H9 (cell line): ENCODE measurements around the gene NUDT2. TPM values are rescaled to one million over a fixed set of nuclear protein-coding genes. Genes with fewer than 3 reads are reported as not detected.

Source experiments
- DNase-seq: peaks from one replicate; pipeline ENCODE4 v3.0.0-alpha.2; 2017
- H2AFZ ChIP-seq: one replicate; pipeline ENCODE4 v1.6.1; 2013; ENCODE audit warnings: mild to moderate bottlenecking, low read length, control low read depth, moderate library complexity
- H2AK5ac ChIP-seq: 2 replicates; pipeline ENCODE4 v1.6.1; 2013; ENCODE audit warnings: low read length, control low read depth, mixed read lengths; ENCODE audit not compliant: insufficient read length
- H2BK120ac ChIP-seq: one replicate; pipeline ENCODE4 v1.6.1; 2013; ENCODE audit warnings: low read depth, mild to moderate bottlenecking, low read length, control low read depth, inconsistent platforms; ENCODE audit not compliant: poor library complexity, severe bottlenecking
- H2BK12ac ChIP-seq: 2 replicates; pipeline ENCODE4 v1.6.1; 2013; ENCODE audit warnings: low read length, control low read depth, mixed read lengths, low read depth; ENCODE audit not compliant: insufficient read length
- H2BK15ac ChIP-seq: 2 replicates; pipeline ENCODE4 v1.6.1; 2013; ENCODE audit warnings: low read depth, low read length, control low read depth
- H2BK20ac ChIP-seq: one replicate; pipeline ENCODE4 v1.6.1; 2013; ENCODE audit warnings: low read depth, mild to moderate bottlenecking, low read length, control low read depth, inconsistent platforms; ENCODE audit not compliant: poor library complexity, severe bottlenecking
- H2BK5ac ChIP-seq: 2 replicates; pipeline ENCODE4 v1.6.1; 2013; ENCODE audit warnings: low read length, control low read depth, mixed read lengths; ENCODE audit not compliant: insufficient read length
- H3K14ac ChIP-seq: 2 replicates; pipeline ENCODE4 v1.6.1; 2013; ENCODE audit warnings: low read length, control low read depth; ENCODE audit not compliant: insufficient read depth
- H3K18ac ChIP-seq: 2 replicates; pipeline ENCODE4 v1.6.1; 2013; ENCODE audit warnings: low read depth, mild to moderate bottlenecking, mixed read lengths, low read length, control low read depth; ENCODE audit not compliant: insufficient read length
- H3K23ac ChIP-seq: 2 replicates; pipeline ENCODE4 v1.6.1; 2013; ENCODE audit warnings: low read length, control low read depth, mixed read lengths, low read depth; ENCODE audit not compliant: insufficient read length
- H3K23me2 ChIP-seq: 2 replicates; pipeline ENCODE4 v1.6.1; 2013; ENCODE audit warnings: low read depth, mild to moderate bottlenecking, mixed read lengths, low read length, control low read depth; ENCODE audit not compliant: insufficient read length, poor library complexity, severe bottlenecking
- H3K27ac ChIP-seq: 2 replicates; pipeline ENCODE4 v1.5.1; 2013; ENCODE audit warnings: low read length, control low read depth, mixed read lengths, low read depth; ENCODE audit not compliant: insufficient read length
- H3K27me3 ChIP-seq: 2 replicates; pipeline ENCODE4 v1.6.1; 2013; ENCODE audit warnings: low read length, control low read depth, inconsistent platforms; ENCODE audit not compliant: insufficient read depth
- H3K4ac ChIP-seq: 2 replicates; pipeline ENCODE4 v1.6.1; 2013; ENCODE audit warnings: low read depth, mild to moderate bottlenecking, control low read depth, inconsistent platforms, low read length, moderate library complexity
- H3K4me1 ChIP-seq: 2 replicates; pipeline ENCODE4 v1.6.1; 2013; ENCODE audit warnings: low read length, control low read depth, inconsistent platforms; ENCODE audit not compliant: insufficient read depth
- H3K4me2 ChIP-seq: 2 replicates; pipeline ENCODE4 v1.6.1; 2013; ENCODE audit warnings: low read length, control low read depth, mixed read lengths; ENCODE audit not compliant: insufficient read length, insufficient read depth
- H3K56ac ChIP-seq: 2 replicates; pipeline ENCODE4 v1.6.1; 2013; ENCODE audit warnings: low read depth, mild to moderate bottlenecking, mixed read lengths, low read length, control low read depth; ENCODE audit not compliant: insufficient read length
- H3K79me1 ChIP-seq: 2 replicates; pipeline ENCODE4 v1.6.1; 2013; ENCODE audit warnings: low read depth, mild to moderate bottlenecking, moderate library complexity, low read length, control low read depth, inconsistent platforms; ENCODE audit not compliant: insufficient read depth, poor library complexity, severe bottlenecking
- H3K79me2 ChIP-seq: 2 replicates; pipeline ENCODE4 v1.6.1; 2013; ENCODE audit warnings: low read length, control low read depth, inconsistent platforms; ENCODE audit not compliant: insufficient read depth
- H3K9ac ChIP-seq: 2 replicates; pipeline ENCODE4 v1.6.1; 2013; ENCODE audit warnings: low read length, control low read depth, mixed read lengths; ENCODE audit not compliant: insufficient read length; ENCODE audit errors: extremely low read depth
- H3K9me3 ChIP-seq: one replicate; pipeline ENCODE4 v1.6.1; 2013; ENCODE audit warnings: low read depth, low read length, inconsistent platforms; ENCODE audit not compliant: control insufficient read depth
- H3T11ph ChIP-seq: one replicate; pipeline ENCODE4 v1.6.1; 2013; ENCODE audit warnings: mild to moderate bottlenecking, low read length, control low read depth, inconsistent platforms
- H4K20me1 ChIP-seq: one replicate; pipeline ENCODE4 v1.6.1; 2013; ENCODE audit not compliant: control insufficient read depth, insufficient read length, insufficient read depth
- H4K5ac ChIP-seq: 2 replicates; pipeline ENCODE4 v1.6.1; 2013; ENCODE audit warnings: low read depth, mild to moderate bottlenecking, mixed read lengths, low read length, control low read depth; ENCODE audit not compliant: insufficient read length
- H4K8ac ChIP-seq: replicated peaks from 2 replicates; pipeline ENCODE4 v1.6.1; 2013; ENCODE audit warnings: low read length, control low read depth, mixed read lengths, low read depth; ENCODE audit not compliant: insufficient read length
- H4K91ac ChIP-seq: 2 replicates; pipeline ENCODE4 v1.6.1; 2013; ENCODE audit warnings: low read depth, mild to moderate bottlenecking, moderate library complexity, mixed read lengths, low read length, control low read depth; ENCODE audit not compliant: insufficient read length
- H3K27ac Mint-ChIP-seq, 3 experiments: 2 replicates in 2 of 3; 3 replicates in 1 of 3; pipeline ENCODE4 v1.8.0; 2020 to 2021; ENCODE audit warnings: mixed read lengths in 3 of 3, mild to moderate bottlenecking in 1 of 3, moderate library complexity in 1 of 3
- H3K27me3 Mint-ChIP-seq: 2 replicates; pipeline ENCODE4 v1.8.0; 2021; ENCODE audit warnings: low read depth, mild to moderate bottlenecking, moderate library complexity, mixed read lengths
- H3K36me3 Mint-ChIP-seq, 3 experiments: 2 replicates in 2 of 3; 3 replicates in 1 of 3; pipeline ENCODE4 v1.8.0; 2020 to 2021; ENCODE audit warnings: low read depth in 3 of 3, mixed read lengths in 3 of 3; ENCODE audit not compliant: insufficient read depth in 1 of 3
- H3K4me1 Mint-ChIP-seq, 2 experiments: 2 replicates each; pipeline ENCODE4 v1.8.0; 2020; ENCODE audit warnings: mixed read lengths in 2 of 2
- H3K4me3 Mint-ChIP-seq, 2 experiments: 2 replicates in 1 of 2; 3 replicates in 1 of 2; pipeline ENCODE4 v1.8.0; 2020 to 2021; ENCODE audit warnings: mild to moderate bottlenecking in 2 of 2, mixed read lengths in 2 of 2, moderate library complexity in 1 of 2
- H3K9me3 Mint-ChIP-seq, 2 experiments: 2 replicates in 1 of 2; 3 replicates in 1 of 2; pipeline ENCODE4 v1.8.0; 2020; ENCODE audit warnings: mild to moderate bottlenecking in 2 of 2, mixed read lengths in 2 of 2, moderate library complexity in 1 of 2
- WGBS: extraction: QIAGEN DNeasy Blood & Tissue Kit; methylation state at CpG from one replicate; pipeline ENCODE4 v1.1.7; 2013; ENCODE audit warnings: missing lambda C conversion rate, low lambda C conversion rate, mixed read lengths; ENCODE audit not compliant: insufficient read length; ENCODE audit errors: extremely low coverage; 5-methylcytosine and 5-hydroxymethylcytosine counted together
- total RNA-seq: library from RNA; stranded (reverse); gene quantifications from 2 replicates; pipeline ENCODE4 v1.2.1, GENCODE V29; 2021
- TF ChIP-seq, protein P1 (sequence below): fragments of 200-600 bp; sonication (generic); conservative IDR thresholded peaks from 3 replicates; pipeline ENCODE4 v1.8.0; 2021; ENCODE audit warnings: antibody characterized with exemption, mild to moderate bottlenecking

NUDT2 gene
- total RNA-seq, 1 experiment from 2014 or later: 14.1 TPM

DNA sequence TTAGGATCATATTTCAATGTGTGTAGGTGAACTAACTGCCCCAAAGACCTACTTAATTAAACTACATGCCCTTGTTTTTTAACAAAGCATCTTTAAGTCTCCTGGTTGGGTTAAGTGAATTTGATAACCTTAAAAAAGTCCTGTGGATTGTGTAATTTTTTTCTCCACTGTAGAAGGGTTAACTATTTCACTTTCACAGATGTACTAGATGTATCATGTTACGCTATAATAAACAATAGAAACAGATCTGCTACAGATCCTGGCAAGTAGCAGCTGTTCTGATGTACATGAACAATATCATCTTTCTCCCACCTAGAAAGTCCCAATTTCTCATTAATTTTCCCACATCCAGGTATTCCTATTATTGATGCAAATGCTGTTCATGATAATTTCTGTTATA, 19.2 kb upstream of the NUDT2 start:
- H3K4me1 Mint-ChIP-seq: peaks cover 4% of the 10 kb centered on the region in 2 experiments; a peak in 3 of 4 replicates
- Histone ChIP-seq H3K27me3 (no peaks in the 10 kb centered on the region), H2BK15ac (no peak overlapping the region), H2AK5ac (no peak overlapping the region), H4K8ac (no peak overlapping the region), H3K23me2 (no peaks in the 10 kb centered on the region), H4K20me1 (no peaks in the 10 kb centered on the region), H3K56ac (no peak overlapping the region), H3K4me2 (no peak overlapping the region), H3K18ac (no peak overlapping the region), H3K27ac (no peak overlapping the region), H3K9me3 (no peaks in the 10 kb centered on the region), H2BK5ac (no peak overlapping the region), H2BK20ac (no peak overlapping the region), H3K79me2 (no peaks in the 10 kb centered on the region), H4K5ac (no peak overlapping the region), H3K23ac (no peak overlapping the region), H3K9ac (no peak overlapping the region), H3K14ac (no peak overlapping the region), H3K4ac (no peak overlapping the region), H2AFZ (no peak overlapping the region), H3K79me1 (no peaks in the 10 kb centered on the region), H2BK12ac (no peak overlapping the region), H3T11ph (no peak overlapping the region), H4K91ac (no peak overlapping the region), H3K4me1 (no peaks in the 10 kb centered on the region), H2BK120ac (no peak overlapping the region)
- no peak overlapping the region for H3K27ac Mint-ChIP-seq
- H3K9me3 Mint-ChIP-seq: no peaks in the 10 kb centered on the region
- no CpG with 5 or more reads among the region's 1 CpG for WGBS
- no peaks in the 10 kb centered on the region for H3K27me3 Mint-ChIP-seq
- H3K36me3 Mint-ChIP-seq: no peaks in the 10 kb centered on the region
- no peak for DNase-seq
- TF ChIP-seq, protein P1, sequence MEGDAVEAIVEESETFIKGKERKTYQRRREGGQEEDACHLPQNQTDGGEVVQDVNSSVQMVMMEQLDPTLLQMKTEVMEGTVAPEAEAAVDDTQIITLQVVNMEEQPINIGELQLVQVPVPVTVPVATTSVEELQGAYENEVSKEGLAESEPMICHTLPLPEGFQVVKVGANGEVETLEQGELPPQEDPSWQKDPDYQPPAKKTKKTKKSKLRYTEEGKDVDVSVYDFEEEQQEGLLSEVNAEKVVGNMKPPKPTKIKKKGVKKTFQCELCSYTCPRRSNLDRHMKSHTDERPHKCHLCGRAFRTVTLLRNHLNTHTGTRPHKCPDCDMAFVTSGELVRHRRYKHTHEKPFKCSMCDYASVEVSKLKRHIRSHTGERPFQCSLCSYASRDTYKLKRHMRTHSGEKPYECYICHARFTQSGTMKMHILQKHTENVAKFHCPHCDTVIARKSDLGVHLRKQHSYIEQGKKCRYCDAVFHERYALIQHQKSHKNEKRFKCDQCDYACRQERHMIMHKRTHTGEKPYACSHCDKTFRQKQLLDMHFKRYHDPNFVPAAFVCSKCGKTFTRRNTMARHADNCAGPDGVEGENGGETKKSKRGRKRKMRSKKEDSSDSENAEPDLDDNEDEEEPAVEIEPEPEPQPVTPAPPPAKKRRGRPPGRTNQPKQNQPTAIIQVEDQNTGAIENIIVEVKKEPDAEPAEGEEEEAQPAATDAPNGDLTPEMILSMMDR: no peak
- no peak overlapping the region for H3K4me3 Mint-ChIP-seq
